Upper lobe of right lung (tissue), 1 donor: Measurements from ENCODE around the gene SYNJ2. TPM values are rescaled to one million over a fixed set of nuclear protein-coding genes. Genes with fewer than 3 reads are reported as not detected.

Source experiments
- ATAC-seq: fragments of 200-7000 bp; cut with Tn5 transposase; one replicate; pipeline ENCODE4 v1.9.1; 2020; ENCODE audit warnings: mild to moderate bottlenecking, moderate library complexity
- DNase-seq: peaks from one replicate; pipeline ENCODE4 v3.0.0-alpha.2; 2020
- H3K27ac ChIP-seq: fragments of 200-600 bp; one replicate; pipeline ENCODE4 v1.8.0; 2022
- H3K27me3 ChIP-seq: fragments of 200-600 bp; one replicate; pipeline ENCODE4 v1.8.0; 2022; ENCODE audit warnings: mild to moderate bottlenecking
- H3K36me3 ChIP-seq: fragments of 200-600 bp; one replicate; pipeline ENCODE4 v1.8.0; 2022
- H3K4me1 ChIP-seq: fragments of 200-600 bp; one replicate; pipeline ENCODE4 v1.8.0; 2022
- H3K4me3 ChIP-seq: fragments of 200-600 bp; one replicate; pipeline ENCODE4 v1.8.0; 2022; ENCODE audit warnings: mild to moderate bottlenecking
- H3K9me3 ChIP-seq: fragments of 200-600 bp; one replicate; pipeline ENCODE4 v1.8.0; 2022
- intact Hi-C: fragments of 100-400 bp; cut with DNase I; formaldehyde crosslinking; loops from one replicate; pipeline ENCODE4 v1.11.0; 2022
- total RNA-seq: library from RNA; stranded (reverse); fragmentation: NEBNext Ultra II Directional; extraction: Animal tissue kit (Norgen Biotek cat#: 25700); gene quantifications from one replicate; pipeline ENCODE4 v1.2.1, GENCODE V29; 2021
- TF ChIP-seq, protein P1 (sequence below): fragments of 200-600 bp; IDR thresholded peaks from one replicate; pipeline ENCODE4 v1.8.0; 2022; ENCODE audit warnings: antibody characterized with exemption
- donor health status: DM: no; HTN: yes; CAD: no; lungs with severe emphysema.

Gene SYNJ2
- total RNA-seq, 1 donor from 2014 or later, result 7.2 TPM

DNA sequence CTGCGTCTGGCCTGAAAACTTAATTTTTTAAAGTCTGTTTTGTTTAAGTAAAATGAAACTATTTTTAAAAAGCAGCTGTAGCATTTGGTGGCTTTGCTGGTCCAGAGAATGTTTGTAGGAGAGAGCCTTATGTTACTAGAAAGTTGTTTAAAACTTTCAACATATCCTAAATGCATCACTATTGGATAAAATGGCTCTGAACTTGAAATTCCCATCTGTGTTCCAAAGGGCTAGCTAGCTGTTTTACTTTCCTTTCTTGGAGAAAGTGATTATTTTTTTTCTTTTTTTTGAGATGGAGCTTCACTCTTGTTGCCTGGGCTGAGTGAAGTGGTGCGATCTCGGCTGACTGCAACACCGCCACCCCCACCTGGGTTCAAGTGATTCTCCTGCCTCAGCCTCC lies 2.5 kb downstream of the SYNJ2 start:
- DNase-seq, result no peak
- no peaks in the 10 kb centered on the region for H3K9me3 ChIP-seq

DNA sequence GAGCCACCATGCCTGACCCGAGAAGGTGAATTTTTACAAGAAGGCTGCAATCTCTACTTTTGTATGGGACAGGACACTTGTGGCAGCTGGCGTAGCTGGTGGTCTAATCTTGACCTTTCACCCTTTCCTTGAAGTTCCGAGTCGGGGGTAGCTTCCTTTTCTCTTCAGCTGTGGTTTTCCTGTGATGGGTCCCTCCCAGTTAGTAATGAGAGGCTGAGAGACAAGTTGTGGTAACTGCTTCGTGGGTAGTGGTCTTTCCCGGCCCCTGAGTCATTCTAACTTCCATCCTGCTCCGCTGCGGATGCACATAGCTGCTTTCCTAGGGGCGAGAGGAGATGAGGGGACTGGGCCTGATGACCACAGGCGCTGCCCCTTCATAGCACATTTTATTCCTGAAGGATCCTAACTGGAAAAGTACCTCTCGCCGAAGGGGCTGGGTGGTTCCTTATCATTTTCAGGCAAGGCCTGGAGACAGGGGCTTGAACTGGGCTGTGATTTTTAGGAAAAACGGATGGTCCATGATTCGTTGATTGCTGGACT lies 3.1 kb downstream of the SYNJ2 start:
- Histone ChIP-seq H3K27me3 (no peaks in the 10 kb centered on the region), H3K36me3 (no peaks in the 10 kb centered on the region), H3K4me1 (peaks cover 12% of the 10 kb centered on the region), H3K4me3 (no peak overlapping the region), H3K27ac (no peak overlapping the region), H3K9me3 (no peaks in the 10 kb centered on the region)
- ATAC-seq, result no peak
- DNase-seq, result peak; percentile 30
- intact Hi-C loops, result loop anchor here (10.0 kb wide), 1 partner anchor 90 kb away; no protein-coding TSS in a partner anchor
- TF ChIP-seq, protein P1, sequence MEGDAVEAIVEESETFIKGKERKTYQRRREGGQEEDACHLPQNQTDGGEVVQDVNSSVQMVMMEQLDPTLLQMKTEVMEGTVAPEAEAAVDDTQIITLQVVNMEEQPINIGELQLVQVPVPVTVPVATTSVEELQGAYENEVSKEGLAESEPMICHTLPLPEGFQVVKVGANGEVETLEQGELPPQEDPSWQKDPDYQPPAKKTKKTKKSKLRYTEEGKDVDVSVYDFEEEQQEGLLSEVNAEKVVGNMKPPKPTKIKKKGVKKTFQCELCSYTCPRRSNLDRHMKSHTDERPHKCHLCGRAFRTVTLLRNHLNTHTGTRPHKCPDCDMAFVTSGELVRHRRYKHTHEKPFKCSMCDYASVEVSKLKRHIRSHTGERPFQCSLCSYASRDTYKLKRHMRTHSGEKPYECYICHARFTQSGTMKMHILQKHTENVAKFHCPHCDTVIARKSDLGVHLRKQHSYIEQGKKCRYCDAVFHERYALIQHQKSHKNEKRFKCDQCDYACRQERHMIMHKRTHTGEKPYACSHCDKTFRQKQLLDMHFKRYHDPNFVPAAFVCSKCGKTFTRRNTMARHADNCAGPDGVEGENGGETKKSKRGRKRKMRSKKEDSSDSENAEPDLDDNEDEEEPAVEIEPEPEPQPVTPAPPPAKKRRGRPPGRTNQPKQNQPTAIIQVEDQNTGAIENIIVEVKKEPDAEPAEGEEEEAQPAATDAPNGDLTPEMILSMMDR, result no peak

More for the DNA sequence above, 2.5 kb downstream of the SYNJ2 start:
- no peaks in the 10 kb centered on the region for H3K27me3 ChIP-seq
- TF ChIP-seq, protein P1, result no peak
- H3K4me3 ChIP-seq, result no peak overlapping the region
- H3K27ac ChIP-seq, result no peak overlapping the region
- ATAC-seq, result no peak
- peaks cover 9% of the 10 kb centered on the region for H3K4me1 ChIP-seq
- H3K36me3 ChIP-seq, result no peaks in the 10 kb centered on the region
- intact Hi-C loops, result loop anchor here (10.0 kb wide), 1 partner anchor 91 kb away; no protein-coding TSS in a partner anchor

DNA sequence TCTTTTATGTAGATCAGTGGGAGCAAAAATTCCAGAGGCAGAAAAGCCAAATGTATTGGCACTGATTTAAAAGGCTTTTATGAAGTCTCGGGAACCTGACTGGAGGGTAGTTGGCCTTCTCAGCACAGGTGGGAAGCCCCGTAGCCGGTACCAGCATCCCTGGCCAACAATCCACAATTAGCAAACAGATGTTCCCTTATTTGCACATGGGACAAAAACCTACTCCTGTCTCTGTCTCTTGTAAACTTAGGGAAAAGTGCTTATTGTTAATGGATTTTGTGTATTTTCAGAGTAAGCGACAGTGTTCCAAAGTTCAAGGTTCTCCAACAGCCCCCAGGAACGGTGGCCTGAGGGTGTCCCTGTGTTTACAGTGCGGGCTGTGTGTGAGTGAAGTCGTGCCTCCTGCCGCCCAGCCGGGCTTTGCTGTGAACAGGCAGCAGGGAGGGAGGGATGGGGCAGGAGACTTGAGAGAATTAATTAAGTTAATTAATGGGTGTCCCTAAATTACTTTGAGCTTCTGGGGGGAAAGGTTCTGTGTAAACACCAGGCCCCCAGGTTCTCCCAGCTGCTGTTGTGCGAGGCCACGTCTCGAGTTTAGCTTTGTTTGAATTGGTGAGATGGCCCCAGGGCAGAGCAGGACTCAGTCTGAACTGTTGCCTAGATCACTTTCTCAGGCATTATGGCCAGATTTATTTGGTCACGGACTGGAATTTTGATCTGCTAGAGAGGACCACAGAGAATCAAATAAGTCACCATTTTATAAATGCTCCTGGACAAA lies 3.9 kb downstream of the SYNJ2 start:
- Histone ChIP-seq H3K4me3 (no peak overlapping the region), H3K27ac (no peak overlapping the region), H3K4me1 (peaks cover 20% of the 10 kb centered on the region), H3K27me3 (no peaks in the 10 kb centered on the region), H3K9me3 (no peaks in the 10 kb centered on the region), H3K36me3 (no peaks in the 10 kb centered on the region)
- ATAC-seq (no peak), DNase-seq (peak; percentile 38)
- intact Hi-C loops, result loop anchor here (10.0 kb wide), 1 partner anchor 89 kb away; no protein-coding TSS in a partner anchor
- TF ChIP-seq, protein P1, result no peak

DNA sequence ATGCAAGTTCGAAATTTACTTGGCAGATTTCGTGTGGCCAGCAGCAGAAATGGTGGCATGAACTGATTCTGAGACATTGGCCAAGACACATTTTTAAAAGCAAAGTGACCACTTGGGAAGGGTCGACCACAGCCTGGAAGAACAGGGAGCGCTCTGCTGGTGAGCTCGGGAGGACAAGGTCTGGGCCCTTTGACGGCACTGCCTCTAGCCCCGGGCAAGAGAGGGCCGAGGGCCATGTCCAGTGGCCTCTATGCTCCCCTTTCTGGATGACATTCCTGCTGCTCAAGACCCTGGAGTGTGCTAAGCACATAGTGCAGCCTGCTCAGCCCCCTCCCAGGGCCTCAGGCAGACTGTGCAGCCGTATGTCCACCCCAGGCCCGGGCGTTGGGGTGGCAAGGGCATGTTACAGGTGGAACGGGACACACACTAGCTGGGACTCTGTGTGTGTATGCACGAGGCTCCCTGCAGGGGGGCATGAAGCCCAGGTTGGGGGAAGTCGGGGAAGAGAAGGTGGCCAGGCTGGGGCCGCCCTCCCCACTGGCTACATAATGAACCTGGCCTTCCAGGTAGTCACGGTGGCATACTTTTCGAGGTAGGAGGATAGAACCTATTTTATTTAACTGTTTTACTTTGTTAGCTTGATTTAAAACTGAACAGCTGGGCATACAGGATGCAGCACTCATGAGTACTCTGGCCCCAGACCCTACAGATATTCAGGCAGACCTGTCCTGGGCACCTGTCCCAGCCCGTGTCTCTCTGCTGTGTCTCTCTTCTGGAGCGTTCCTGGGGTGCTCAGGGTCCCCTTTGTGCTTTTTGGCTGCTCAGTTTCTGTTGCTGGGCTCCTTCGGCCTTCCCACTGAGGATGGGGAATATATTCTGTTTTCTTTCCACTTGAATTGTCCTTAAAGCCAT lies 6.4 kb downstream of the SYNJ2 start:
- TF ChIP-seq, protein P1, result no peak
- no peaks in the 10 kb centered on the region for H3K27me3 ChIP-seq
- DNase-seq (no peak), ATAC-seq (peak; percentile 14)
- no peak overlapping the region for H3K4me3 ChIP-seq
- H3K27ac ChIP-seq, result no peak overlapping the region
- H3K36me3 ChIP-seq, result no peaks in the 10 kb centered on the region
- H3K9me3 ChIP-seq, result no peaks in the 10 kb centered on the region
- H3K4me1 ChIP-seq, result peaks cover 12% of the 10 kb centered on the region
- intact Hi-C loops, result loop anchor here (10.0 kb wide), 1 partner anchor 87 kb away; no protein-coding TSS in a partner anchor

DNA sequence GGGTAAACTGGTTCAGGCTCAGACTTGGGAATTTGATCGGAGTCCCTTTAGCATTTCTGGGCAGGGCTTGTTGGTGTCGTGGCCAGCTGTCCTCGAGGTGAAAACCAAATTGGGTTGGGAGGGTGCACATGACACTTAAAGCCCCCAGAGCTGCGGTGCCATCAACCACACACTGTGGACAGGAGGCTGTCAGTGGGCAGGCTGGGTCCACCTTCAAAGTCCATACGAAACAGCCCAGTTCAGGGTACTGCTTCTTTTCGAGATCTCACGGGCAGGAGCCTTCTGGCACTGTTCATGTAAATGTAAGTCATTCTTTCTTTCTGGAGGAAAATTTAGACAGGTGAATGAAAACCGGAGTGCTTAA lies 7.0 kb downstream of the SYNJ2 start:
- TF ChIP-seq, protein P1, result no peak
- DNase-seq (peak; percentile 11), ATAC-seq (no peak)
- Histone ChIP-seq H3K27ac (no peak overlapping the region), H3K4me3 (no peak overlapping the region), H3K9me3 (no peaks in the 10 kb centered on the region), H3K36me3 (no peaks in the 10 kb centered on the region), H3K4me1 (peaks cover 12% of the 10 kb centered on the region), H3K27me3 (no peaks in the 10 kb centered on the region)
- intact Hi-C loops, result loop anchor here (10.0 kb wide), 1 partner anchor 86 kb away; no protein-coding TSS in a partner anchor
